Fibroblast of skin of left biceps (primary cell): Measurements from ENCODE around the gene SMDT1.
A peak's percentile ranks its signal among the peaks of the same experiment; 100 is the strongest.

ENCODE experiments used
- DNase-seq, 2 experiments: peaks; one replicate each; pipeline ENCODE4 v3.0.0-alpha.2; 2013; ENCODE audit warnings: low read depth in 2 of 2

SMDT1 gene, protein sequence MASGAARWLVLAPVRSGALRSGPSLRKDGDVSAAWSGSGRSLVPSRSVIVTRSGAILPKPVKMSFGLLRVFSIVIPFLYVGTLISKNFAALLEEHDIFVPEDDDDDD

DNA sequence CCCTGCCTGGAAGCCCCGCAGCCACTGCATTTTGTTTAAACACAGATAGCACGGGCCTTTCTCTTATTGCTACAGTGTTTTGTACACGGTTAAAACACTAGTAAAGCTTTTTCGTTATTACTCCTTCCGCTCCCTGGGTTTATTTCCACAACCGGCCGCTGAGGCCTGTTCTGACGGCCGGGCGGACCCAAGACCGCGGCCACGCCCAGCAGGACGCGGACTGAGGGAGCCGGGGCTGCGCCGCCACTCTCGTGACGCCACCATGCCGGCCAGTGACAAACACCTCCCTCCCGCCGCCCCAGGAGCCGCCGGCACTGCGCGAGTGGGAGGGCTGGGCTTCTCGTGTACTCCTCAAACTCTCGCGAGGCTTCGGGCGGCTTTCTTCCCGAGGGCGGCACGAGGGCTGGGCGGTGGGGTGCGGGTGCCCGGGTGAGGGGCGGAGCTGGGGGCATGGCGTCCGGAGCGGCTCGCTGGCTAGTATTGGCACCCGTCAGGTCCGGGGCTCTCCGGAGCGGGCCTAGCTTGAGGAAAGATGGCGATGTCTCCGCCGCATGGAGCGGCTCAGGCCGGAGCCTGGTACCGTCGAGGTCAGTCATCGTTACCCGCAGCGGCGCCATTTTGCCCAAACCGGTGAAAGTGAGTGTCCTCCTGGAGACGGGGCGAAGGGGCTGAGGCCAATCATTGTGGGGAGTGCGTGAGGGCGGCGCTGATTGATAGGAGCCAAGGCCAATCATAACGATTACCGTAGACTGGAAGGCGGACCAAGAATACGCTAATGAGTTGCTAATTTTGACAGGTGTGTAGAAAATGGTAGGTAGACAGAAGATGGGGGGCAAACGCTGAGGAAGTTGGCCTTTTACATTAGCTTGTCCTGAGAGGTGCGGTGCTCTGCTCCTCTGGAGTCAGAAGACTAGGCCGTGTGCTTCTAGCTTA is at the start of gene SMDT1:
TSS of gene SMDT1 (plus strand) at position 382 of the 933 bp plus-strand sequence. CDS start at position 451, 69 bp downstream.
- DNase-seq = peak; percentile 96 to 97

DNA sequence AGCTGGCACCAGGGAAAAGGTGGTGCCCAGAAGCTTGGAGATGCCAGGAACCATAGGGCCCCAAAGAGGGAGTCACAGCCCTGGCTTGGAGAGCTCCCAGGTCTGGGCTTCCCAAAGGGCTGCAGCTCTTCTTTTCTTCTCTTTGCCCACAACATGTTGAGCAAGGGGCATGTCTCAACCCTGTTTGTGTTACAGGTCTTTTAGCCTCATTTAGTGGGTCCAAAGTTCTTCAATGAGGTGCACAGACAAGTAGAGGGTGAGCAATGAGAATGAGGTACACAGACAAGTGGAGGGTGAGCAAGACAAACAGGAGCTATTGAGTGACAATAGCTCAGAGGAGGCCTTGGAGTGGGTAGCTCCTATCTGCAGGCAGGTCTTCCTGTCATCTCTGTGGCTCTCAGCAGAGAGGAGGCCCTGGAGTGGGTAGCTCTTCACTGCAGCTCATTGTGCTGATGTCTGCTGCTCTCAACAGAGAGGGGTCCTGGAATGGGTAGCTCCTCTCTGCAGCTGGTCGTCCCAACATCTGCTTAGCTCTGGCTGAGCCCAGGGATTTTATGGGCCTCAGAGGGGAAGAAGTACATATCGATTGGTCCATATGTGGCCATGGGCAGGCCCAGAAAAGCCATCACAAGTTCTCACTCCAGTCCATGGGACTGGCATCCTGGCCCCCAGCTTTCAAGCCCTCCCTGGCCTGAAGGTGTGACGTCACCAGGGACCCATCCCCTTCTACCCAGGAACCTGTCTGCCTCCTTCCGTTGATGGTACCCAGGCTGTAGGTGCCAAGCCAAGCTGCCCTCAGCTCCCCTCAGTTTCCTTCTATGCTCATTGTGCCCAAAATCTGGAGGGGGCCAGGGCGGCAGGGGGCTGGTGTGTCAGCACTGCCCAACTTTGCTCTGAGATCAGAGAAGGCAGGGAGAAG is 46.0 kb upstream of the SMDT1 start:
- no peak for DNase-seq

DNA sequence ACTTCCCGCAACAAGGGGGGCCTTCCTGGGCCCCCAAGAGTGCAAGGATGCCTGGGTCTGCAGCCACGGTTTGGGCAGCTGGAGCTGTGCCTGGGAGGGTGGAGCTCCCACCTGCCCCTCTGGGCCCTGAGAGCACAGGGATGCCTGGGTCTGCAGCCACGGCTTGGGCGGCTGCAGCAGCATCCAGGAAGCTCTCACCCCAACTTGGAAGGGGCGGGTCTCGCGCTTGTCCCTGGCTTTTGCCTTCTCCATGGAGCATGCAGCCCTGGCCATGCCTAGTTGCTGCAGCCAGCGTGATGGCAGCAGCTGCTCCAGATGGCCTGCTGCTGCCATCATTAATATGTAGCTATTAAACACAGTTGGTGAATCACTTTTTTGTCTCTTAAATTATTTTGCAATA is 44.2 kb upstream of the SMDT1 start:
- no peak for DNase-seq

DNA sequence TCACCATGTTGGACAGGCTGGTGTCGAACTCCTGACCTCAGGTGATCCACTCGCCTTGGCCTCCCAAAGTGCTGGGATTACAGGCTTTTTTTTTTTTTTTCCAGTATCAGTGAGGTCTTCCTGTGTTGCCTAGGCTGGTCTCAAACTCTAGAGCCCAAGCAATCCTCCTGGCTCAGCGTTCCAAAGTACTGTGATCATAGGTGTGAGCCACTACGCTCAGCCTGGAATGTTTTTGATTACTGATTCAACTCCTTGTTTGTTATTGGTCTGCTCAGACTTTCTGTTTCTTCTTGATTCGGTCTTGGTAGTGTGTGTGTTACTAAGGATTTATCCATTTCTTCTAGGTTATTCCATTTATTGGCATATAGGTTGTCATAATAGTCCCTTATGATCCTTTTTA is 40.2 kb upstream of the SMDT1 start:
- no peak for DNase-seq

DNA sequence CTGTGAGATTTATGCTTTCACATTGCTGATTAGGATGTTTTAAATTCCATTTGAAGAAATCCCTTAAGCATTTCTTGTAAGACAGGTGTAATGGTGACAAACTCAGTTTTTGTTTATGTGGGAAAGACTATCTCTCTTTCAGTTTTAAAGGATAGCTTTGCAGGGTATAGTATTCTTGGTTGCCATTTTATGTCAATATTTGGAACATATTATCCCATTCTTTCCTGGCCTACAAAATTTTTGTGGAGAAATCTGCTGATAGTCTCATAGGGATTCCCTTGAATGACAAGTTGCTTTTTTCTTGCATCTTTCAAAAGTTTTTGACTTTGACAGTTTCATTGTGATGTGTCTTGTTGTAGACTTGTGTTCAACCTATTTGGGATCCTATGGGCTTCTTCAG is 37.7 kb upstream of the SMDT1 start:
- DNase-seq = no peak

DNA sequence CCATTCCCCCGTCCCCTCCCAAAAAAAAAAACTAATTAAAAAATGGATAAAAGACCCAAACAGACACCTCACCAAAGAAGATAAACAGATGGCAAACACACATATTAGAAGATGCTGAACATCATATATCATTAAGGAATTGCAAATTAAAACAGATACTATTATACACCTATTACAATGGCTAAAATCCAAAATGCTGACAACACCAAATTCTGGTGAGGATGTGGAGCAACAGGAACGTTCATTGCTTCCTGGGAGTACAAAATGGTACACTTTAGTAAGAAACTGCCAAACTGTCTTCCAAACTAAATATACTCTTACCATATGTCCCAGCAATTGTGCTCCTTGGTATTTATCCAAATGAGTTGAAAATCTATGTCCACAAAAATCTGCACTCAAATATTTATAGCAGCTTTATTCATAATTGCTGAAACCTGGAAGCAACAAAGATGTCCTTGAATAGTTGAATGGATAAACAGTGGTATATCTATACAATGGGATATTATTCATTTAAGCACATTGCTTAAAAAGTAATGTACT is 28.8 kb upstream of the SMDT1 start:
- DNase-seq = no peak

DNA sequence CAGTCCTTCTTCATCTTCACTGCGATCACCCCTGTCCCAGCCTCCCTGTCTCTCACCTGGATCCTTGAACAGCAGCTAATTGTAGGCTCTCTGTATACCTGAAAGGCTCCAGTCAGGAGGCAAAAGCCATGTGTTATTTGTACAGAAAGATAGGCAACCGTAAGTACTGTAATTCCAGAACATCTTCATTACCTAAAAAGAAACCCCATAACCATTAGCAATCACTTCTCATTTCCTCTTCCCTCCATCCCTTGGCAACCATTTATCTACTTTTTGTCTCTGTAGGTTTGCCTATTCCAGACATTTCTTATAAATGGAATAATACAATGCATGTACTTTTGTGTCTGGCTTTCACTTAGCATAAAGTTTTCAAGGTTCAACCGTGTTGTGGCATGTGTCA is 26.7 kb upstream of the SMDT1 start:
- DNase-seq = no peak

DNA sequence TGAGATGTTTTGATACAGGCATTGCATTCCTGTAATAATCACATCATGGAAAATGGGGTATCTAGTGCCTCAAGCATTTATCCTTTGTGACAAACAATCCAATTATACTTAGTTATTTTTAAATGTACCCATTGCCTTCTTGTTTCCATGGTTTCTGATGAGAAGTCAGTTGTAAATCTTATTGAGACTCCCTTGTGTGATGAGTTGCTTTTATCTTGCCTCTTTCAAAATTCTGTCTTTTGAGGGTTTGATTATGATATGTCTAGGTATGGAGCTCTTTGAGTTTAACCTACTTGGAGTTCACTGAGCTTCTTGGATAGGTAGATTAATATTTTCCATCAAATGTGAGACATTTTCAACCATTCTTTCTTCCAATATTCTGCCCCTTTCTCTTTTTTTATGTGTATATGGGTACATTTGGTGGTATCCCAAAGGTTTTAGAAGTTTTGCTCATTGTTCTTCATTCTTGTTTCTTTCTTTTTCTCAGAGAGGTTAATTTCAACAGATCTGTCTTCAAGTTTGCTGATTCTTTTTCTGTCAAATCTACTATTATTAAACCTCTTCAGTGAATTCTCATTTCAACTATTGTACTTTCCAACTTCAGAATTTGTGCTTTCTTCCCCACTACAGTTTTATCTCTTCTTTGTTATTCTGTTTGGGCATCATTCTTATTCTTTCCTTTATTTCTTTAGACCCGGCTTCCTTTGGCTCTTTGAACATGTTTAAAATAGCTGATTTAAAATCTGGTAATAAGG is 22.6 kb upstream of the SMDT1 start:
- no peak for DNase-seq

DNA sequence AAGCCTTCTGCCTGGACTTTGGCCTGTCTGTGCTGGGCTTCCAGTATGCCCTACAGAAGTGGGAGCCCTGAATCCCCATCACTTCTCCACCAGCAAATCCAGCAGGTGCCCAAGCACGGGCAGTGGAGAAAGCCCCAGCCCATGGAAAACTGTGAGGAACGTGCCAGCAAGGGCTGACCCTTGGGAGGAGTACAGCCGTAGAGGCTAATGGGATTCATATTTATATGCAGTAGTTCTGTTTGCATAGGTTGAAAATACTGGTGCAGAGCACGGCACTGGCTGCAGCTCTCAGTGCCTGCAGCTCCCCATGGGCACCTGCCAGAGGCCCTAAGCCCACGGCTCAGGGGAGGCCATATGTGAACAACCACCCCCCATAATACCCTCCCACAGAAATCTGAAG is 19.0 kb upstream of the SMDT1 start:
- no peak for DNase-seq

DNA sequence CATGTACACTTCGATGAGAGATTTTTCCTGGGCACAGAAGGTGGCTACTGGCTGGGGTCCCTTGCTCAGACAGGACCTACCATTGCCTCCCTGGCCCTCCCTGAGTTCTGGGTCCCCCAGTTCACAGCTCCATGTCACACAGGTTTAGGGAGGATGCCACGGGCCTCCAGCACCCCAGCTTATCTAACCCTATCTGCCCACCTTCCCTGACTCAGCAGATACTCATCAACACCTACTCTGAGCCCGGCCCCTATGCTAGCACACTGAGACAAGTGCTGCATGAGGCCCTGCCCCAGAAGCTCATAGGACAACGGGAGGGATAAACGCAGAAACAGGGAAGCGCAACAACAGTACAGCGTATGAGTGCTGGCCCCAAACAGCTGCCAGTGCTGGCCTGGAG is 18.5 kb upstream of the SMDT1 start:
- no peak for DNase-seq

DNA sequence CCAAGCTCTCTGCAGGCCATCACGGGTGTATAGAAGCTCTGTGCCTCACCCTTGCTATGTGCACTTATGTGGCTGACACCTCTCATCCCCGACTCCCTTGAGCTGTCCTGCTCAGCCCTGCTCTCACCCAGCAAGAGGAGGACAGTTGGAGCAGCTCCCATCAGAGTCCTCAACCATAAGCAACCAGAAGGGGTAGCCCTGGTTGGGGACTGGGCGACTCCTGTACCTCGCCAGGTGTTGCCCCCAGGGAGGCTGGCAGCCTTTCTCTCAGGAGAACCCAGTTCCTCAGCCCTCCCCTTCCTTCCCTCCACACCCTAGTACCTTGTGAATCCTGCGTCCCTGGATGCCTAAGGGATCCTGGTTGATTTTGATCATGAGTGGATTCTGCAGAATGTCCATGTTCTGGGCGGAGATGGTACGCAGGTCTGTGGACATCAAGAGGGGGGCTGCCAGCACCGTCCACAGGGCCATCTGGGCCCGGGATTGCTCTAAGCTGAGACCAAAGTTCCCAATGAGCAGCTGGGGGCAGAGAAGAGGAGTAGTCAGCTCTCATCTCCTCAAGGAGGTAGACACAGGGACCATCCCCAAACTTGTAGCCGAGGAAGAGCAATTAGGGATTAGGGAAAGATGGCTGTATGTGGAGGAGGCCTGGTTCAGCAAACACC is 16.9 kb upstream of the SMDT1 start:
- no peak for DNase-seq

DNA sequence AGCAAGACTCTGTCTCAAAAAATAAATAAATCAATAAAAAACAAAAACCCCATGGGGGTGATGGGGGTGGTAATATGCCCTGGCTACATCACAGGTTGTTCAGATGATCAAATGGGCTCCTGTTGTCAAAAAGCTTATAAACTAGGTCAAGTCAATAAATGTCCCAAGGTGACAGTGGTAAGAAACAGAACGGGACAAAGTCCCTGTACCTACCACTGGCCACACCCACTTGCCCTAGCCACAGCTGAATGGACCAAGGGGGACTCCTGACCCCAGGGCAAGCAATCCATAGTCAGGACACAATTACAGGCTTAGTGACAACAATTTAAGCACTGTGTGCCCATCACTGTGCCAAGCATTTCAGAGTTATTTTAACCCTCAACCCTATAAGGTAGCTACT is 14.9 kb upstream of the SMDT1 start:
- DNase-seq = no peak

DNA sequence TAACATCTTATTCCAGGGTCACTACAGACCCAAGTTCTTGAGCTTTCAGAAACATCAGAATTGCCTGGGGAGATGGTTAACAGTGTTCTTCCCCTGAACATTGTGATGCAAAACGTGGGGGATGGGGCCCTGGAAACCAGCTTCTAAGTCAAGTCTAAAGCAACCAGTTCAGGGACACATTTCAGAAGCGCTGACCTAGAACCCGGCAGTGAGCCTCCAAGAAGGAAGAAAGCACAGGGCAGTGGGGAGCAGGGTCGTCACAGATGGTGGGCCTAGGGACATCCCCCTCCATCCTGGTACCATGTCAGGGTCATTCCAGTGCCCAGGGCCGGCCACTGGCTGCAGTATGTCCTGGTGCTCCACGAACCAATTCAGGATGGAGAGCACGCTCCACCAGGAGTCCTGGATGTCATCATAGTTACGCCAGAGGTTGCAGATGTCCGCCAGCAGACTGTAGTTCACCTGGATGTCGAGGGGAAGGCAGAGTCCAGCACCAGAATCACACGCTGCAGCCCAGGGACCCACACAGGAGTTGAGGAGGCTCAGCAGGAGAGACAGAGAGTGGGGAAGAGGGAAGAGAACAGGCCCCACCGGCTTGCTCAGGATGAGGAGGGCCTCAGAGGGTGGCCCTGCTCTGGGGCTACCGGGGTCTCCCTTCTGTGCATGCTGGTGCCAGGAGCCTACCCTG is 13.9 kb upstream of the SMDT1 start:
- no peak for DNase-seq

DNA sequence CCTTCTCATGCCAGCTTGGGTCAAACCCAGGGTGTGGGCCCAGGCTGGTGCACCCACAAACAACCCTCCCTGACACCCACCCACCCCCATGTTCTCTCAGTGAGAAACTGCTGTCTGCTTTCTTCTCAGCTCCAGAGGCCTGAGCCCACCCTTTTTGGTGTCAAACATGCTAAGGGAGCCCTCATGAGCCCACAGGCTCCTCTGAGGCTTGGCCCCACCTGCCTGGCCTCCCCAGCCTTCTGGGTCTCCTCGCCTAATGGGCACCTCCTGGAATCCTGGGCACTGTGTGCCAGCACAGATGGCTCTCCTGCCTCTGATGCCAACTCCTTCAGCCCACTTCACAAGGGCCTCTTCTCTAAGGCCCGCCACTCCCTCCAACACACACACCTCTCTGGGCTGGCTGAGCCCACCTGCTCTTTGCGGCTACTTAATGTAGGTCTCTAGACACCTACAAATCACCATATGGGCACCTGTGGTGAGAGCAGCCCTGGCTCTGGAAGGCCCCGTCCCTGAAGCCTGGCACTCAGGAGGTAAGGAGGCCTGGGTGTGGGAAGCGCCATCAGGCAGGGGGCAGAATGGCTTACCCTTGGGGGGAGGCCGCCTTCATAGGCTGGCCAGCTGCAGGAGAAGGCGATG is 13.3 kb upstream of the SMDT1 start:
- no peak for DNase-seq

DNA sequence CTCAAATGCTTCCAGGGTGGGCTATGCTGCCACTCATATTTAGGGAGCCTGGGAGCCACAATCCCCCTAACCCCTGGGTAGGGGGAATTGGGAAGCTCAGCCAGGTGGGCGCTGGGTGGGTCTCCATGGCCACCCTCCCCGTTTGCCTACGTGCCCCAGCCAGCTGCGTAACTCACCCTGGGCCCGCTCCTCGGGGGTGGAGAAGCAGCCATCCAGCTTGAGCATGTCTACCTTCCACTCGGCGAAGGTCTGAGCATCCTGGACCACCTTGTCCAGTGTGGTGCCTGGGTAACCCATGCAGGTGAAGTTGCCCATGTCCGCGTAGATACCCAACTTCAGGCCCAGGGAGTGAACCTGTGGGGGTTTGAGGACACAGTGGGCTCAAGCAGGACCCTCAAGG is 12.6 kb upstream of the SMDT1 start:
- no peak for DNase-seq

DNA sequence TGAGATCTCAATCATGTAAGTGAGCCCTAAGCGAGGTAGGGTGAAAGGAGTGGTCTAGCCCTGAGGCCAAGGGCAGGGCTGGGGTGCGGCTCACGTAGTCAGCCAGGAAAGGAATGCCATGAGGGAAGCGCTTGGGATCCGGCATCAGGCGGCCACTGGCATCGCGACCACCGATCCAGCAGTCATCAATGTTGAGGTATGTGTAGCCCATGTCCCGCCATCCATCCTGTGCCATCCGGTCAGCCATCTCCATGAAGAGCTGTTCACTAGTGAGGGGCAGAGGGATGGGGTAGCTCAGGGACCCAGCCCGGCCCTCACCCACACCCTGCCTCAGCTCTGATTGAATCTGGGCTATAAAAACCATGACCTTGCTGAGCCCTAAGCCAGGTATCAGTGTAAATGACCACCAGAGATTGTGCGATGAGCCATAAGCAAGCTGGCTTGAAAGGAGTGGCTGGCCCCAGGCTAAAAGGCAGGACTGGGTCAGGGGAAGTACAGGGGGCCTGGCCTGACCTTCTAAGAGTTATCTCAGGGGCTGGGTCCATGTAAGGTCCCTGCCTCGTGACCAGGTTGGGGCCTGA is 11.7 kb upstream of the SMDT1 start:
- DNase-seq = no peak

DNA sequence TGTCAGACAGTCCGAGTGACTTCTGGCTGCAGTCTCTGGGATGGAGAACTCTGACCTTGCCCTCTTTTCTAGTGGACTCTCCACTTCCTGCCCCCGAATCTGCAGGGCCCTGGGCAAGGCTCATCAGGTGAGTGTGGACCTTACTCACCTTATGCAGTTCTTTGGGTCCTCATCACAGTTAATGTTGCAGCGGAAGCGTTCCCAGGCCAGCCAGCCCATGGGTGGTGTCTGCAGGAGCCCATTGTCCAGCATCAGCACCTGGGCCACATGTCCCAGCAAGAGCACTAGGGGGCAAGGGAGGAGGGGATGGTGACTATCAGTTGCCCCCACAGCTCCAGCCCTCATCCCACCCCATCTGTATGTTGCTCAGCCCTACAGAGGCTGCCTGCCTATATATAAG is 11.2 kb upstream of the SMDT1 start:
- no peak for DNase-seq

DNA sequence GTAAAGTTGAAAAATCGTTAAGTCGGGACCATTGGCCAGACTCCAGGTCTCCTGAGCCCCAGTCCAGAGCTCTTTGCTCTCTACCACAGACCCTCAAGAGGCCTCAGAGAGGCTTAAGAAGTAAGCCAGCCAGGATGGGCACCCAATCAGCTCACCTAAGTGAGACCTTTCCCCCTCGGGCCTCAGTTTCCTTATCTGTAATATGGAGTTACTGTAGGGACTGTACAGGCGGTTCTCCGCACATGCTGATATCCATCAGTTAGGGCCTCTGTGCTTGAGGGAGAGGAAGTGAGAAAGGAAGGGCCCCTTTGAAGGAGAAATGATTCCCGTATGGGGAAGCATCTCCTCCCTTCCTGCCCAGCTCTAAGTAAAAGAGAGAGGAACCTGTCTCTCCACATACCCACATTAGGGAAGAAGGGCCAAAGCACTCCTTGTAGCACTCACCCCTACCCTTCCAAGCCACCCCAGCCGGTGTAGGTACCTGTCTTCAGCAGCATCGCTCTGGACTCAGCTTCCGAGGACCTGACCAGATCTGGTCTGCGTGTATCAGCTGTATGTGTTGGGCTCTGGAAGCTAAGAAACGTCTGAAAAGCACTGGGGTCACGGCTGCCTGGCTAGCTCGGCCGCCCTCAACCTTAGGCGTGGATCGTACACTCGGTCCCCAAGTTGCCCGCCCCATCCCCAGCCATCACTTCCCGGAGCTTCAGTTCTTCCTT is 9.5 kb upstream of the SMDT1 start:
- DNase-seq = no peak
